CD4-positive, alpha-beta T cell treated with Interleukin-4 for 1 hour (primary cell): Measurements from ENCODE around the gene OR5C1.
"Not testable (repeated sequence)": the region's sequence is repeated elsewhere in the genome, so short reads cannot be mapped to it uniquely, and the experiment has no call there.

ENCODE experiments used
- DNase-seq, 2 donors: peaks; one replicate each; pipeline ENCODE4 v3.0.0-alpha.2; 2020 to 2022

The OR5C1 gene

DNA sequence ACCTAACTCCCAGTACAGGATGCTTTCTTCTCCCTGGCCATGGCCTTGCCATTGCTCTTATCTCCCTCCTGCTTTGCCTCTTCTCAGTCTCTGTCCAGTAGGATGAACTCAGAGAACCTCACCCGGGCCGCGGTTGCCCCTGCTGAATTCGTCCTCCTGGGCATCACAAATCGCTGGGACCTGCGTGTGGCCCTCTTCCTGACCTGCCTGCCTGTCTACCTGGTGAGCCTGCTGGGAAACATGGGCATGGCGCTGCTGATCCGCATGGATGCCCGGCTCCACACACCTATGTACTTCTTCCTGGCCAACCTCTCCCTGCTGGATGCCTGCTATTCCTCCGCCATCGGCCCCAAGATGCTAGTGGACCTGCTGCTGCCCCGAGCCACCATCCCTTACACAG lies at the start of gene OR5C1:
Gene OR5C1 (plus strand): TSS at position 103 of the 400 bp plus-strand sequence. CDS start 0 bp downstream, at position 103.
- DNase-seq = no peak

GRCh38 chr9:122742003-122742402 lies 46.7 kb upstream of the OR5C1 start, which contains the start of gene OR1L6:
Gene OR1L6 (plus strand): TSS chr9:122742303. CDS start chr9:122749848, 7,545 bp downstream.
- no peak for DNase-seq

DNA sequence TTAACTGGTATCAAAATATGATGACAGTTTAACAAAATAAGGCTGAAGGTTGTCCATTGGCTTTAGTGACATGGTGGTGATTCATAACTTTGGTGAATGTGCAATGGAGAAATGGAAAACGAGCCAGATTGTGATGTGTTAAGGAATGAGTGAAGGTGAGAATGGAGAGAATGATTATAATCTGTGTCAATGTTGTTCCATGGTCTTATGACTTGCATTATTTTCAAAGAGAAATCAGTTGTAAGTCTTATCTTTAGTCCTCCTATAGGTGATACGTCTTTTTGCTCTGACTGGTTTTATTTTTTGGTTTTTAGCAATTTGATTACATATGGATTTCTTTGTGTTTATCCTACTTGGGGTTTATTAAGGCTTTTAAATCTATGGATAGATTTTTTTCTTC lies 33.9 kb upstream of the OR5C1 start:
- DNase-seq = no peak

GRCh38 chr9:122767817-122768216 lies 20.9 kb upstream of the OR5C1 start:
- no peak for DNase-seq

DNA sequence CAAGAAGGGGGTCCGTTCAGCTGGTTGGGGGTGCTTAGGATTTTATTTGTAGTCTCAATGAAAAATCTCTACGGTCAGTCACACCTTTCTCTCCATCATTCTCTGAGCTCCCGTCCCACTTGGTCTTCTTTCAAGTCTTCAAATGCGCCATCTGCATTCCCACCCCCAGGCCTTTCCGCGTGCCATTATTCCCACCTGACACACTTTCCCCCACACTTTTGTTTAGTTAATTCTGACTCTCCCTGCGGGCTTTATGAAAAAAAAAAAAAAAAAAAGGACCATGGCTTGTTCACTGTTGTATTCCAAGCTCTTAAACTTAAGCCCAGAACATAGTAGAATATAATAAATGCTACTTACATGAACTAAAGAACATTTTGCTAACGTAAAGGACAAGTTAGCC lies 11.7 kb upstream of the OR5C1 start:
- DNase-seq = no peak

GRCh38 chr9:122777935-122778627 lies 10.7 kb upstream of the OR5C1 start:
- no peak for DNase-seq

DNA sequence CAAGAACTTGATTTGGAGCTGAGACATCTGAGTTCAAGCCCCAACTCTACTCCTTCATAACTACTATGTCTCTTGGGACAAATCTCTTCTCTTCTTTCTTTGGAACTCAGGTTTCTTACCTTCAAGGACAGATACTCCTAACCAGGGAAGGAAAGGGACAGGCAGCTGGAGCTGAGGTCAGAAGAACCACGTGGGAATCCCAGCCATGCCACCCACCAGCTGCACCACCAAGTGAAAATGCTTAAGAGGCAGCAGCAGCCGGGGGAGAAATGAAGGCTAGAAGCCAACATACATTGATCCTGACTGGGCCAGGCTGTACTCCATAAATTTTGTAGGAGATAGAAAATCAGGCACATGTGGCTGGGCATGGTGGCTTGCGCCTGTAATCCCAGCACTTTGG lies 9.6 kb upstream of the OR5C1 start:
- no peak for DNase-seq

DNA sequence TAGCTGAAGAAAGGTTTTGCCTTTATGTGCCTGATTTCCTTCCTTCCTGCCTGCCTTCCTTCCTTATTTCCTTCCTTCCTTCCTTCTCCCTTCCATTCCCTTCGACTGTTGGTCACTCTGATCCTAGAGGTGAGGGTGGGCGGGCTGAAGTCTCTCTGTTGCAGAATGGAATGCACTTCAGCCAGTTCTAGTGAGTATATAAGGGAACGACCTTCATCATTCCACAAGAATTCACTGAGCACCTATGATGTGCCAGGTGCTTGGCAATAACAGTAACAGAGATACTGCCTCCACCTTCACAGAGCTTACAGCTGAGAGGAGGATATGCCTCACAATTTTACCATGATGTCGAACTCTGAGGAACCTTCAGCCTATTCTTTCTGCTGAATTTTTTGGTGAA lies 8.7 kb upstream of the OR5C1 start:
- DNase-seq = no peak

DNA sequence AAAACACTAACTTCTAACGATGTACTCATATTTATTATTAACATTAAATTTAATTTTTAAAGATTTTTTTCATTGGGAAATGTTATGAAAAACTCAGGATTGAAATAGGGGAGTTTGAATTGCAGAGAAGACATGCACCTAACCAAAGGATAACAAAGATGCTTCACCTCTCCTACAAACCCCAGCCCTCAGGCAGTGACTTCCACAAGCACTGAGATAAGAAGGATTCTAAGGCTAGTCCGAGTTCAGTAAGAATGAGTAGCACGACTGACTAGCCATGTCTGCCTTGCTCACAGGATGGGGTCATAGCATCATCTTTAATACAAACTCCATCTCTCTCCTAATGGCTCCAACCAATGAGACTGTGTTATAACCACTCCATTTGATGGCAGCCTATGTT lies 7.1 kb upstream of the OR5C1 start:
- DNase-seq = no peak

DNA sequence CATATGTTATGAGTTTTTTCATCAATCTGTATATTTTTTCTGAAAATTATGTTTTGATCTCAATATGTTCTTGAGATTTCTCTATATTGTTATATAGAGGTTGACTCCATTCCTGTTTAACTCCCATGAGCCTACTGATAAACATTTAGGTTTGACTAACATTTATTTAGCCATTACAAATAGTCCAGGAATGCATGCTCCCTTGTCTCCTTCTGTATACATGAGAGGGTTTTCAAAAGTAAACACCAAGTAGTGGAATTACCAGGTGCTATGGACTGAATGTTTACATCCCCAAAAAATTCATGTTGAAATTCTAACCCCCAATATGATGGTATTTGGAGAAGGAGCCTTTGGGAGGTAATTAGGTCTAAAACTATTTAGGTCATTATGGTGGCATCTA lies 3.5 kb upstream of the OR5C1 start:
- DNase-seq = no peak

GRCh38 chr9:122786338-122786737 lies 2.4 kb upstream of the OR5C1 start:
- DNase-seq = no peak

DNA sequence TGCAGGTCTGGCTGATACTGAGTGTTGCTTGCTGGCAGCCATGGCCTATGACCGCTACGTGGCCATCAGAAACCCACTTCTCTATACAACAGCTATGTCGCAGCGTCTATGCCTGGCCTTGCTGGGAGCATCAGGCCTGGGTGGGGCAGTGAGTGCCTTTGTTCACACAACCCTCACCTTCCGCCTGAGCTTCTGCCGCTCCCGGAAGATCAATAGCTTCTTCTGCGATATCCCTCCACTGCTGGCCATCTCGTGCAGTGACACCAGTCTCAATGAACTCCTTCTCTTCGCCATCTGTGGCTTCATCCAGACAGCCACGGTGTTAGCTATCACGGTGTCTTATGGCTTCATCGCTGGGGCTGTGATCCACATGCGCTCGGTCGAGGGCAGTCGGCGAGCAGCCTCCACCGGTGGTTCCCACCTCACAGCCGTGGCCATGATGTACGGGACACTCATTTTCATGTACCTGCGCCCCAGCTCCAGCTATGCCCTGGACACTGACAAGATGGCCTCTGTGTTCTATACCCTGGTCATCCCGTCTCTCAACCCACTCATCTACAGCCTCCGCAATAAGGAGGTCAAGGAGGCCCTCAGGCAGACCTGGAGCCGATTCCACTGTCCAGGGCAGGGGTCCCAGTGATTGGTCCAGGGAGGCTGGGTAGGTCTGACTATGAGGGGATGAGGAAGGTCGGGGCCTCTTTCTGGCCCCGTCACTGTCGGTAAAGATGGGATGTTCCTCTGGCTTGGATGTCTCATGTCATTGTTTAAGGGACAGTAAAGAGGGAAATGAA lies 718 bp downstream of the OR5C1 start:
- no peak for DNase-seq

- no peak for DNase-seq
These were observed 3.3 kb downstream of the OR5C1 start for GRCh38 chr9:122791872-122792669.

DNA sequence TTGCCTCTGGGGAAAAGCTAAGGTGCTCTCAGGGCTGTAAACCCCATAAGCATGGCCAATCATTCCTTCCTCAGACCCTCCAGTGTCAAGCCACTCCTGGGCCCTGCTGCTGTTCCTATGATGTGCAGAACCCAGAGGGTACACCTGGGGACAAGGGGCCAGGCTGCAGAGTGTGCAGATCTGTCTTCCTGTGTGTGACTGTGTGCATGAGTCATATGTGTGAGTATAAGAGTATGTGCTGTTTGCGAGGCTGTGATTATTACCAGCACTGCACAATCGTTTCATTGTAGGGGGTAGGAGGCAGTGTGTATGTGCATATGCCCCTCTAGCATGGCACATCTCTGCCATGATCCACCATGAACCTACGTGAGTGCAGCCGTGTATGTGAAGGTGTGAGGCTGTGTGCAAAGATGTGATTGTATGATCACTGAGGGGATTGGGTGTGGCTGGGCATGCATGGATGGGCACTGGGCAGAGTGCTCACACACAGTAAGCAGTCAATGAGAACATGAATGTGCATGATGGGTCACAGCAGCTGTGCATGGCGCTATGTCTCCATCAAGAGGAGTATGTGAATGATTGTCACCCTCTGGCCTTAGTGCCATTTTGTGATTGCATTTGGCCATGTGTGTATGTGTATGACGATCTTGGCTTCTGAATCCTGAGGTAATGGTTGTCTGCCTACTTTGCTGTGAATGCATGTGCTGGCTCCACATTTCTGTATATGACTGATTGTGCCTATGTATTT lies 8.8 kb downstream of the OR5C1 start:
- DNase-seq = no peak

GRCh38 chr9:122800066-122801060 lies 11.6 kb downstream of the OR5C1 start, which contains the start of gene OR1K1:
Gene OR1K1 (plus strand): TSS chr9:122800123. CDS start chr9:122800123, 0 bp downstream.
- no peak for DNase-seq

DNA sequence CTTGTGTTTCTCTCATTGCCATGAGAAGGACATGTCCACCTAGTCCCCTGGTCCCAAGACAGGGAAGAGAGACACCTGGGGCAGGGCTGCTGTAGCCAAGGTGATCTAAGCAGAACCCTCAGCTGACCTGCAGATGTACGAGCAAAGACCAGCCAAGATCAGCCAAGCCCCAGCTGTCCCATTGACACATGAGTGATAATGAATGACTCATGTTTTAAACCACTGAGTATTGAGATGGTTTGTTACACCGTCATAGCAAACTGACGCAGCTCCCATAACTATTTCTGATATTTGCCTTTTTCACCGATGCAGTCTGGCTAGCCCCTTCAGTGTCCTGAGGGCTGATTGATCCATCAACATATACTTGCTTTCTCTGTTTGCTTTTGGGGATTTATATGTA lies 17.9 kb downstream of the OR5C1 start:
- DNase-seq = no peak

GRCh38 chr9:122807271-122807900 lies 18.7 kb downstream of the OR5C1 start:
- DNase-seq = no peak

GRCh38 chr9:122808141-122808540 lies 19.4 kb downstream of the OR5C1 start:
- DNase-seq = no peak

DNA sequence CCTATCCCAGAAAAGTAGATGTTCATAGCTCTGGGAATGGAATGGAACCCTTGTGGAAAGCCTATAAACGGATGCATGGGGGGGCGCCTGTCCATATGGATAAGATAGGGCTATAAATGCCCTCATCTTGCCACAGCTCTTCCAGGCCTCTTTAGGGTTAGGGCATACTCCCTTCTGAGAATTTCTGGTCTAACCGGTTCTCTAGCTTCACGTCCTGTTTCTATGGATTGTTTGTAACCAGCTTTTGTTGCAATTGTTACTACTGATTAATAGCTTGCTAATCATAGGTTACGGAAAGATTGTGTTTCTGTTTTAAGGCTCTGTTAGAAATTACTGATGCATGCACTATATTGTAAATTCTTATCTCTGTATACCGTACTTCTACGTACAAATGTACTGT lies 20.5 kb downstream of the OR5C1 start:
- DNase-seq = not testable (repeated sequence)

- peak; percentile 78 to 80 for DNase-seq
These were observed 21.7 kb downstream of the OR5C1 start for GRCh38 chr9:122810306-122810946.
